K562 (cell line): ENCODE data around the gene MPI. TPM values are rescaled to one million over a fixed set of nuclear protein-coding genes. Genes with fewer than 3 reads are reported as not detected.
A peak's percentile ranks its signal among the peaks of the same experiment; 100 is the strongest.

Experiments
- ATAC-seq: fragments of 200-7000 bp; cut with Tn5 transposase; 3 replicates; pipeline ENCODE4 v1.9.1; 2020; ENCODE audit warnings: moderate library complexity
- BruUV-seq: library from RNA; stranded (reverse); fragments of 400-500 nt; replicated peaks from 2 replicates; lab custom pipeline; 2021; lab: Mats Ljungman, UMichigan
- CTCF ChIA-PET: fragments of 300-600 bp; formaldehyde crosslinking; extraction: SDS; loops from one replicate; lab custom pipeline; 2021; ENCODE audit warnings: low intra/inter-chr PET ratio; lab: Yijun Ruan, JAX
- POLR2A ChIA-PET: fragments of 300-600, 350-650 bp; sonication (Branson Sonifier 250); formaldehyde crosslinking; extraction: SDS; loops from one replicate; lab custom pipeline; 2021; ENCODE audit warnings: antibody characterized with exemption, inconsistent platforms; lab: Yijun Ruan, JAX
- DNase-seq, 4 experiments: peaks; one replicate each; pipeline versions ENCODE4 v3.0.0 to v3.0.0-alpha.2; 2011 to 2018; ENCODE audit warnings: low spot score in 3 of 4, mixed read lengths in 3 of 4; ENCODE audit errors: extremely low read depth in 1 of 4
- FAIRE-seq: peaks from 2 replicates; lab custom pipeline; 2011; peaks lifted over from hg19 to GRCh38; lab: Jason Lieb, UNC
- H2AFZ ChIP-seq: 2 replicates; pipeline ENCODE4 v1.6.0; 2011; ENCODE audit warnings: low read depth, low read length, control low read depth, inconsistent platforms
- H3K27ac ChIP-seq: fragments of 200-600 bp; 3 replicates; pipeline ENCODE4 v1.8.0; 2011; ENCODE audit warnings: low read depth, mild to moderate bottlenecking, control low read depth, inconsistent platforms, low read length, moderate library complexity, mixed read lengths; ENCODE audit errors: extremely low read depth
- H3K27me3 ChIP-seq, 2 experiments: fragments of 300-600 bp in 1 of 2; 2 replicates in 1 of 2; 3 replicates in 1 of 2; pipeline versions ENCODE4 v1.6.0 to v1.8.0; 2011; ENCODE audit warnings: inconsistent platforms in 2 of 2, low read length in 2 of 2, mild to moderate bottlenecking in 1 of 2, mixed read lengths in 1 of 2, moderate library complexity in 1 of 2; ENCODE audit not compliant: control insufficient read depth in 2 of 2, insufficient read depth in 2 of 2
- H3K36me3 ChIP-seq: fragments of 300-600 bp; 3 replicates; pipeline ENCODE4 v1.8.0; 2011; ENCODE audit warnings: mild to moderate bottlenecking, low read length, inconsistent platforms; ENCODE audit not compliant: control insufficient read depth, insufficient read depth
- H3K4me1 ChIP-seq, 2 experiments: fragments of 200-600 bp in 1 of 2; replicated peaks in 1 of 2; 2 replicates in 1 of 2; 3 replicates in 1 of 2; pipeline versions ENCODE4 v1.5.1 to v1.8.0; 2011; ENCODE audit warnings: inconsistent platforms in 2 of 2, low read length in 2 of 2, mild to moderate bottlenecking in 1 of 2, mixed read lengths in 1 of 2, moderate library complexity in 1 of 2; ENCODE audit not compliant: control insufficient read depth in 2 of 2, insufficient read depth in 2 of 2
- H3K4me2 ChIP-seq: 2 replicates; pipeline ENCODE4 v1.6.1; 2011; ENCODE audit warnings: low read length, control low read depth, inconsistent platforms, mixed read lengths; ENCODE audit not compliant: insufficient read depth
- H3K4me3 ChIP-seq: fragments of 200-600 bp; sonication (generic), shearing (Covaris generic); 2 replicates; pipeline ENCODE4 v1.5.1; 2016; ENCODE audit warnings: control low read depth, inconsistent platforms
- H3K79me2 ChIP-seq: fragments of 200-600 bp; 3 replicates; pipeline ENCODE4 v1.8.0; 2011; ENCODE audit warnings: low read length, inconsistent platforms; ENCODE audit not compliant: control insufficient read depth, insufficient read depth
- H3K9ac ChIP-seq, 2 experiments: 2 replicates each; pipeline versions ENCODE4 v1.6.0 to v1.6.1; 2011; ENCODE audit warnings: low read depth in 2 of 2, low read length in 2 of 2, control low read depth in 1 of 2, inconsistent platforms in 1 of 2, mild to moderate bottlenecking in 1 of 2, mixed read lengths in 1 of 2; ENCODE audit not compliant: insufficient read depth in 1 of 2
- H3K9me1 ChIP-seq: one replicate; pipeline ENCODE4 v1.6.0; 2011; ENCODE audit warnings: inconsistent platforms, mild to moderate bottlenecking, low read length, moderate library complexity; ENCODE audit not compliant: control insufficient read depth, insufficient read depth
- H3K9me3 ChIP-seq: replicated peaks from 2 replicates; pipeline ENCODE4 v1.5.1; 2011; ENCODE audit warnings: low read depth, low read length, inconsistent platforms; ENCODE audit not compliant: control insufficient read depth, insufficient read depth
- H4K20me1 ChIP-seq: replicated peaks from 2 replicates; pipeline ENCODE4 v1.6.1; 2011; ENCODE audit warnings: low read length, inconsistent platforms, mixed read lengths; ENCODE audit not compliant: control insufficient read depth, insufficient read depth
- AFF1 ChIP-seq, 2 experiments: fragments of 450-650 bp; IDR thresholded peaks; 2 replicates each; pipeline ENCODE4 v1.6.1; 2018; ENCODE audit warnings: mild to moderate bottlenecking in 2 of 2, low read depth in 1 of 2; ENCODE audit not compliant: partially characterized antibody in 2 of 2
- ESRRA ChIP-seq: fragments of 450-650 bp; IDR thresholded peaks from 2 replicates; pipeline ENCODE4 v1.6.1; 2014; ENCODE audit warnings: low read depth, mild to moderate bottlenecking, moderate library complexity, borderline replicate concordance
- MYBL2 ChIP-seq, 2 experiments: fragments of 450-650 bp in 1 of 2; sonication (generic) in 1 of 2; formaldehyde crosslinking in 1 of 2; IDR thresholded peaks; 2 replicates each; pipeline versions ENCODE4 v1.6.1 to v1.8.1; 2017 to 2022; ENCODE audit warnings: borderline replicate concordance in 1 of 2, inconsistent platforms in 1 of 2, low read depth in 1 of 2, mild to moderate bottlenecking in 1 of 2, missing genetic modification reagents in 1 of 2, moderate library complexity in 1 of 2
- SMAD1 ChIP-seq: fragments of 150-350 bp; IDR thresholded peaks from 2 replicates; pipeline ENCODE4 v1.6.1; 2014; ENCODE audit warnings: low read length, low read depth; ENCODE audit not compliant: partially characterized antibody
- ZNF407 ChIP-seq: fragments of 450-650 bp; IDR thresholded peaks from 2 replicates; pipeline ENCODE4 v1.6.1; 2016; ENCODE audit warnings: low read depth
- ZZZ3 ChIP-seq: fragments of 450-650 bp; IDR thresholded peaks from 2 replicates; pipeline ENCODE4 v1.6.1; 2016; ENCODE audit warnings: antibody characterized with exemption, mild to moderate bottlenecking, moderate library complexity
- WGBS: fragments of 100-300 bp; shearing (Covaris generic); methylation state at CpG from one replicate; pipeline ENCODE4 v1.1.6; 2016; ENCODE audit warnings: low coverage, mixed read lengths; ENCODE audit not compliant: insufficient coverage; ENCODE audit errors: missing lambda C conversion rate; 5-methylcytosine and 5-hydroxymethylcytosine counted together
- in situ Hi-C: fragments of 300-500 bp; cut with MboI; formaldehyde crosslinking; loops from 4 replicates; pipeline ENCODE4 v1.15.0; 2018; ENCODE audit warnings: inconsistent platforms, mixed read lengths
- intact Hi-C: fragments of 100-400 bp; cut with micrococcal nuclease; formaldehyde crosslinking; loops from 2 replicates; pipeline ENCODE4 v1.14.2; 2022
- polyA plus RNA-seq, 8 experiments: library from polyadenylated mRNA; depleted of rRNA in 4 of 8; stranded (reverse) in 5 of 8; unstranded in 3 of 8; fragments of >200 nt; fragmentation: Nextera tagmentation in 2 of 8; fragmentation: Illumina TruSeq in 1 of 8; extraction: Ambion mirVana in 2 of 8; extraction: Trizol in 1 of 8; gene quantifications; 2 replicates each; pipeline versions ENCODE4 v1.2.1 to v1.2.3, GENCODE V29; 2011 to 2014; ENCODE audit warnings: inconsistent platforms in 1 of 8, missing spikeins in 1 of 8
- total RNA-seq, 7 experiments: library from RNA; depleted of rRNA in 6 of 7; stranded (reverse); fragments of >200 nt in 6 of 7; fragmentation: Illumina TruSeq in 2 of 7; extraction: Trizol in 2 of 7; gene quantifications; 2 replicates each; pipeline versions ENCODE4 v1.2.1 to v1.2.3, GENCODE V29; 2011 to 2021; ENCODE audit warnings: low replicate concordance in 1 of 7

The MPI gene
- total and polyA plus RNA-seq, 9 of the 15 experiments (the other 6 are each of a cell fraction or from before 2014, with no cell fraction given), result 30.7 to 105 (median 40.5) TPM

DNA sequence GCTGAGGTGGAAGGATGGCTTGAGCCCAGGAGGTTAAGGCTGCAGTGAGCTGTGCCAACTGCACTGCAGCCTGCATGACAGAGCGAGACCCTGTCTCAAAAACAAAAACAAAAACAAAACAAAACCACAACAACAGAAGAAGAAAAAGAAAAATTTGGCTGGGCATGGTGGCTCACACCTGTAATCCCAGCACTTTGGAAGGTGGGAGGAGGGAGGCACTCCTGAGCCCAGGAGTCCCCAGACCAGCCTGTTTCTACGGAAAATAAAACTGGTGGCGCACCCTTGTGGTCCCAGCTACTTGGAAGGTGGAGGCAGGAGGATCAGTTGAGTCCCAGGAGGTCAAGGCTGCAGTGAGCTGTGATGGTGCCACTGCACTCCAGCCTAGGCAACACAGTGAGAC, 45.4 kb downstream of the MPI start (continued):
- peak in 1 of 2 experiments; percentile 44 for TF ChIP-seq AFF1 (IDR thresholded peaks at IDR 0.05; ENCODE audit: low read depth in 1 of 2, partially characterized antibody in 2 of 2)
- TF ChIP-seq ESRRA, result 0 out of 2 replicates have a peak, but pooled peaks have one; percentile 24

DNA sequence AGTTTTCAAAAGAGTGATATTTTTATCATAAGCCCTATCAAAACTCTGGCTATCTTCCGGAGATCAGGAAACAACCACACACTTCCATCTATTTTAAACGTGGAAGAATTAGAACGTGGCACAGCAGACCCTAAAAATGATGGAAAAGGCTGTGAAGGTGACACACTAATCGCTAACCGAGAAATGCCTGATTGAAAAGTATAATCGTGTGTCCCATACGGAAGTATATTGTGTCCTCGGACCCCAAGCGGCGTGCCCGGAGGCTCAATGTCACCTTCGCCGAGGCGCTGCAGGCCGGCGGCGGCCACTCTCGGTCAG, 47.4 kb downstream of the MPI start:
- WGBS, result 0% methylated on average over 18 of the region's 18 CpGs
- DNase-seq (no peak), ATAC-seq (peak; percentile 74; the same call in 1 of the 3 replicates), FAIRE-seq (peak; percentile 60)
- H3K36me3 ChIP-seq, result peaks cover 39% of the 10 kb centered on the region; the same call in 2 of the 3 replicates
- intact Hi-C loops (no loop called here), in situ Hi-C loops (no loop called here)
- no TSS peak for BruUV-seq
- peak overlapping the region; percentile 87 for H2AFZ ChIP-seq
- H3K4me1 ChIP-seq, result peaks cover 19 to 29% of the 10 kb centered on the region in 2 experiments
- peaks cover 9% of the 10 kb centered on the region for H4K20me1 ChIP-seq
- H3K9me3 ChIP-seq, result no peaks in the 10 kb centered on the region
- peak overlapping the region; percentile 98 for H3K27ac ChIP-seq
- peaks cover 57% of the 10 kb centered on the region for H3K79me2 ChIP-seq
- no peaks in the 10 kb centered on the region for H3K9me1 ChIP-seq
- ChIA-PET CTCF (no interaction called here), POLR2A (interaction anchor here (0.5 to 1.2 kb wide), 3 partner anchors 31 to 180 kb away, joined by 3 to 4 read pairs (median 3); partner anchors contain the start of gene FAM219B)
- H3K4me3 ChIP-seq, result peak overlapping the region; percentile 99
- peak overlapping the region; percentile 87 for H3K4me2 ChIP-seq
- H3K9ac ChIP-seq, result peak overlapping the region; percentile 97 to 98
- H3K27me3 ChIP-seq, result no peaks in the 10 kb centered on the region
- no peak for TF ChIP-seq ZZZ3
- 0 out of 2 replicates have a peak, but pooled peaks have one; percentile 9 for TF ChIP-seq ZNF407
- no peak for TF ChIP-seq MYBL2 (IDR thresholded peaks at IDR 0.05; ENCODE audit: low read depth)
- TF ChIP-seq MYBL2 (CRISPR knock-in tag; IDR thresholded peaks at IDR 0.05; ENCODE audit: borderline replicate concordance), result no peak
- no peak for TF ChIP-seq SMAD1
